BLaER1 treated with 17β-estradiol and CSF1 and Interleukin-3, amounts not matched to agents 10 nM and 100 nM (cell line): ENCODE measurements around the gene IQCM.

Source experiments
- H3K27ac ChIP-seq, 11 experiments: shearing (Covaris generic); formaldehyde crosslinking; 2 replicates each; pipeline ENCODE4 v1.8.1; 2022
- H3K27me3 ChIP-seq, 11 experiments: shearing (Covaris generic); formaldehyde crosslinking; 2 replicates each; pipeline ENCODE4 v1.8.1; 2022
- H3K36me3 ChIP-seq, 11 experiments: shearing (Covaris generic); formaldehyde crosslinking; 2 replicates each; pipeline ENCODE4 v1.8.1; 2022
- H3K4me1 ChIP-seq, 10 experiments: shearing (Covaris generic); formaldehyde crosslinking; 2 replicates each; pipeline ENCODE4 v1.8.1; 2022
- H3K4me2 ChIP-seq, 11 experiments: shearing (Covaris generic); formaldehyde crosslinking; 2 replicates each; pipeline ENCODE4 v1.8.1; 2022
- H3K4me3 ChIP-seq, 10 experiments: shearing (Covaris generic); formaldehyde crosslinking; 2 replicates each; pipeline ENCODE4 v1.8.1; 2022
- H3K9ac ChIP-seq, 11 experiments: shearing (Covaris generic); formaldehyde crosslinking; 2 replicates each; pipeline ENCODE4 v1.8.1; 2022
- H3K9me3 ChIP-seq, 11 experiments: shearing (Covaris generic); formaldehyde crosslinking; replicated peaks in 1 of 11; 2 replicates each; pipeline ENCODE4 v1.8.1; 2022
- H4K20me1 ChIP-seq, 11 experiments: shearing (Covaris generic); formaldehyde crosslinking; 2 replicates each; pipeline ENCODE4 v1.8.1; 2022
- Cebpa-rat ChIP-seq, 11 experiments: shearing (Covaris generic); IDR thresholded peaks; 2 replicates each; pipeline ENCODE4 v1.8.1; 2022

Gene IQCM, protein sequence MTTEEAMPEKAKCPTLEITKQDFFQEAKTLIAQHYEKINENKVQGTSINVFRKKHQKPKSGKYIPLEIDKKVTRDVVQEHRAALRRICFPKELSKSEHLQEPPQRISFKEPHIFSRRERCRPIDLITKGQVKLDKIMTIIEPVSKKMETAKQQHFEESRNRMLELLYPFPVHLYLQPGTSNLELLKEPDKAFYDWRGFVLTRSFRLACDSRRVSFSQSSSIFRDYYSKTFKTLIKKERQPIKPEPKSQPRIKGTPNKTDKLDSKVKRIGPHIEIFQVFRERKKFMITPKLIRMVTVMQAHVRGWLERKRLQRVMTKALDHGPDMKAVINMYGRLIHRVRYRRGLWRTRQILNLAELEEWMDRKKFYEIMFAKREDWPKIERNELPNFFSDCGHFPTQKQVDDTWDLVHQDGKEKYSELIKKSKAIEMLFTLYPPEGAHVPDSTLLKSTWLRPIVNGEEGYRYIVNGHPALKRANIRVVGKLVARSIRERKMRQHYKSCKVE

DNA sequence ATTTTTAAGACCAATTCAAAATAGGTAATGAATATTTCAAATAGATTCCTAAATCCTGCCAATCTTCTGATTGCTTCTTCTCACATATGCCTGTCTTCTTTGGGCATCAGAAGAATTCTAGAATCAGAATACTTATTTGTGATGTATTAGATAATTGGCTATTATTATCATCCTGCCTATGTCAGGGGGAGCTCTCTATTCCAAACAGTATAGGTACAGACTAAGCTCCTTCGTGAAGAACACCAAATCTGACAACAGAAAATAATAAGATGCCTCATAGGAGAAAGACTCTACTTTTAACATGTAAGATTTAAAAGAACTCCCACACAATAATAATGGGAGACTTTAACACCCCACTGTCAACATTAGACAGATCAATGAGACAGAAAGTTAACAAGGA lies at the start of gene IQCM:
IQCM (minus strand) TSS at position 101 of the 400 bp plus-strand sequence. CDS start 73,152 bp downstream, outside the sequence.
- Histone ChIP-seq H3K36me3 (no peaks in the 10 kb centered on the region), H3K9ac (no peak within 1 kb of the TSS), H3K27me3 (no peaks in the 10 kb centered on the region), H3K27ac (no peak within 1 kb of the TSS), H3K4me1 (no peaks in the 10 kb centered on the region), H3K4me3 (no peak within 1 kb of the TSS), H3K4me2 (no peak within 1 kb of the TSS), H3K9me3 (no peaks in the 10 kb centered on the region), H4K20me1 (no peaks in the 10 kb centered on the region)
- TF ChIP-seq Cebpa-rat (IDR thresholded peaks at IDR 0.05), result no peak

DNA sequence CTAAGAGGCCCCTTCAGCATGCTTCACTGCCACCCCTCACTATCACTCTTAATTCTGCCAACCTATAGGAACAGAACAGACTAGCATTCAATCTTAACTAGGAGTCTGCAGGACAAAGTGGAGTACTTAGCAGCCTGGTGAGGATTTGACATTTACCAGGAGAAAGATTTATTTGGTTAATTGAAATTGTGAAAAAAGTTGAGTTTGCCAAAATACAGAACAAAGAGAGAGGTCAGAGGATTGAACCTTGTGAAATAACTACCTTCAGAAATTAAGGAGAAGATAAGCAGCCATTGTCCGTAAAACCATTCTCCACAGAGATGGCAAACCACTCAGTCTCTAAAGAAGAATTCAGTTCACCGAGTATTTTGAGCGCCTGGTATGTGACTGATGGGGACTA lies 41.8 kb upstream of the IQCM start:
- no peak overlapping the region for H3K4me3 ChIP-seq
- no peak for TF ChIP-seq Cebpa-rat (IDR thresholded peaks at IDR 0.05)
- H3K9ac ChIP-seq, result no peak overlapping the region
- H3K27me3 ChIP-seq, result no peaks in the 10 kb centered on the region
- no peaks in the 10 kb centered on the region for H3K36me3 ChIP-seq
- H4K20me1 ChIP-seq, result no peaks in the 10 kb centered on the region
- H3K4me2 ChIP-seq, result no peak overlapping the region
- no peak overlapping the region for H3K27ac ChIP-seq
- H3K4me1 ChIP-seq, result no peaks in the 10 kb centered on the region
- peaks cover 0 to 9% (median 0%) of the 10 kb centered on the region in 11 experiments; a peak in 5 of 22 replicates for H3K9me3 ChIP-seq

DNA sequence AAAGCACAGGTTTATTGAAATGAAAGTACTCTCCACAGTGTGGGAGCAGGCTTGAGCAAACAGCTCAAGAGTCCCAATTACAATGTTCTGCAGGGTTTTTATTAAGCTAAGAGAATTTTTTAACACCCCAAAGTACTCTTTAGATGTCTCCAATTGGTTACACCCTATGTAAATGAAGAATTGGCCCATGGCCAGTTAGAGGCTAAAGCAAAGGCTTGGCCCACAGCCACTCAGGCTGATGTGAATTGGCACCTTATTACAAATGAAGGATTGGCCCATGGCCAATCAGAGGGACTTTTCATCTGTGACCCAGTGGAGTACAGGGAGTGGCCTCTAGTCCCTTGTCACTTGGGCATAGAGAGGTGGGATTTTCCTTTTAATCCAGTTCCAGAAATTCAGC lies 30.1 kb upstream of the IQCM start:
- no peak for TF ChIP-seq Cebpa-rat (IDR thresholded peaks at IDR 0.05)
- Histone ChIP-seq H3K4me3 (no peak overlapping the region), H3K4me2 (no peak overlapping the region), H3K27ac (no peak overlapping the region), H3K36me3 (no peaks in the 10 kb centered on the region), H3K27me3 (no peaks in the 10 kb centered on the region), H3K4me1 (no peaks in the 10 kb centered on the region), H3K9me3 (peaks cover 0 to 5% (median 0%) of the 10 kb centered on the region in 11 experiments; a peak in 1 of 22 replicates), H3K9ac (no peak overlapping the region), H4K20me1 (no peaks in the 10 kb centered on the region)

DNA sequence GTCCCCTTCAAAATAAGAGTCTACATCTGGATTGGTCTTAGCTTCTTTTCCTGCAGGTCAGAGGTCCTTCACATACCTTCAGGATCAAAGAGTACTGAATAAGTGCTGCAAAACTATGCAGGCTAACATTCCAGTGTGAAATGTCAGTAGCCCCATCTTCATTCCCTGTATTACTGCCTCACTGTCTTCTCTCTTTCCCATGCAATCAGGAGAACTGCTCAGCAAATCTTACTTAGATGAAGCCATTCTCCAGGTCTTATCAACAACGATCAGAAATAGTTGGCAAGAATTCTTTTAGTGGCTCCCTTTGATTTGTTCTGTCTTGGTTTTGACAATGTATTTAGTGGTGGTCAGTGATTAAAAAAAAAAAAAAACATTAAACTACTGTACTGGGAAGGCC lies 26.0 kb upstream of the IQCM start:
- Histone ChIP-seq H3K4me3 (no peak overlapping the region), H3K27ac (no peak overlapping the region), H3K27me3 (no peaks in the 10 kb centered on the region), H3K9me3 (peaks cover 0 to 5% (median 0%) of the 10 kb centered on the region in 11 experiments; a peak in 1 of 22 replicates), H4K20me1 (no peaks in the 10 kb centered on the region), H3K36me3 (no peaks in the 10 kb centered on the region), H3K9ac (no peak overlapping the region), H3K4me1 (no peaks in the 10 kb centered on the region), H3K4me2 (no peak overlapping the region)
- TF ChIP-seq Cebpa-rat (IDR thresholded peaks at IDR 0.05), result no peak

DNA sequence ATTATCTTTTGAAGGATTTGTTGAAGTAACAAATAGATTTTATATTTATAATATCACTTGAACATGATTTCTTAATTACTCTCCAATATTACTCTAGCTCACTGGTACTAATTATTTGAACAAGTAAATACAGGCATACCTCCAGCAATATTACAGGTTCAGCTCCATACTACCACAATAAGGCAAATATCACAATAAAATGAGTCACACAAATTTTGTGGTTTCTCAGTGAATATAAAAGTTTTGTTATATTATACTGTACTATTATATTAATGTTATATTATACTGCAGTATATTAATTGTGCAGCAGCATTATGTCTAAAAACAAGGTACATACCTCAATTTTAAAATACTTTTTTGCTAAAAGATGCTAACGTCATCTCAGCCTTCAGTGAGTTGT lies 22.4 kb upstream of the IQCM start:
- TF ChIP-seq Cebpa-rat (IDR thresholded peaks at IDR 0.05), result no peak
- no peak overlapping the region for H3K9ac ChIP-seq
- no peaks in the 10 kb centered on the region for H3K27me3 ChIP-seq
- no peaks in the 10 kb centered on the region for H3K36me3 ChIP-seq
- H4K20me1 ChIP-seq, result no peaks in the 10 kb centered on the region
- H3K4me2 ChIP-seq, result no peak overlapping the region
- H3K9me3 ChIP-seq, result no peaks in the 10 kb centered on the region
- H3K4me1 ChIP-seq, result no peaks in the 10 kb centered on the region
- no peak overlapping the region for H3K27ac ChIP-seq
- no peak overlapping the region for H3K4me3 ChIP-seq

DNA sequence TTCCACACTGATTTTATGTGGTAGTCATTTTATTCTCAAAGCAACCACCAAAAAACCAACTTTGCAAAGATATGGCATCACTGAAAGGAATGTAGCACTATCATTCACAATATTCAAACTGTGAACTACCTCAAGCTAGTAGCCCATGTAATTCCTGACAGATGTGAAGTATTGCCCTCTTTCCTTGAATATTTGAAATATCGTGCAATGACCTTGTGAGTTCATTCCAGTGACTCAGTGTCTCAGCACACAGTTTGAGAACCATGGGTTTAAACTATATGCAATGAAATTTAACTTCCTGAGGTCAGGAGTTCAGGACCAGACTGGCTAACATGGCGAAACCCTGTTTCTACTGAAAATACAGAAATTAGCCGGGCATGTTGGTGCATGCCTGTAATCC lies 20.9 kb upstream of the IQCM start:
- Histone ChIP-seq H3K9ac (no peak overlapping the region), H3K27ac (no peak overlapping the region), H3K36me3 (no peaks in the 10 kb centered on the region), H3K9me3 (no peaks in the 10 kb centered on the region), H3K4me3 (no peak overlapping the region), H3K27me3 (no peaks in the 10 kb centered on the region), H4K20me1 (no peaks in the 10 kb centered on the region), H3K4me1 (no peaks in the 10 kb centered on the region), H3K4me2 (no peak overlapping the region)
- no peak for TF ChIP-seq Cebpa-rat (IDR thresholded peaks at IDR 0.05)

DNA sequence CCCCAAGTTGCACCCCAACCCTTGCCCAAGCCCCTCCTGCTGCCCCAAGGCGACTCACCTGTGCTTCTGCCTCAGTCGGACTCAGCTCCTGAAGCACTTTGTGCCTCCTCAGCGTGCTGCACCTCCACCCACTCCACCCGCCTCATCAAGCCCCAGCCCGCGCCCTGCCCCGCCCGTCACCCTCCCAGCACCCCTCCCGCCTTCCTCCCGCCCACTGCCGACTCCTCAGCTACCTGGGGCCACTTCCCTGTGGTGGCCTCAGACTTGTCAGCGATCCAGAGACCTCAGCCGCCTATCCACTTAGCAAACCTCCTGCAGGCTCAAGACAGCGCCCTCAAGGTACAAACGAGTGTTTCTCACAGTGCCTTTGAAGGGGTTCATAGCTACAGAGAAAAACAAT lies 19.6 kb upstream of the IQCM start:
- Histone ChIP-seq H3K4me2 (no peak overlapping the region), H3K4me3 (no peak overlapping the region), H3K9me3 (no peaks in the 10 kb centered on the region), H3K4me1 (no peaks in the 10 kb centered on the region), H3K27me3 (no peaks in the 10 kb centered on the region), H4K20me1 (no peaks in the 10 kb centered on the region), H3K9ac (no peak overlapping the region), H3K36me3 (no peaks in the 10 kb centered on the region), H3K27ac (no peak overlapping the region)
- TF ChIP-seq Cebpa-rat (IDR thresholded peaks at IDR 0.05), result no peak

DNA sequence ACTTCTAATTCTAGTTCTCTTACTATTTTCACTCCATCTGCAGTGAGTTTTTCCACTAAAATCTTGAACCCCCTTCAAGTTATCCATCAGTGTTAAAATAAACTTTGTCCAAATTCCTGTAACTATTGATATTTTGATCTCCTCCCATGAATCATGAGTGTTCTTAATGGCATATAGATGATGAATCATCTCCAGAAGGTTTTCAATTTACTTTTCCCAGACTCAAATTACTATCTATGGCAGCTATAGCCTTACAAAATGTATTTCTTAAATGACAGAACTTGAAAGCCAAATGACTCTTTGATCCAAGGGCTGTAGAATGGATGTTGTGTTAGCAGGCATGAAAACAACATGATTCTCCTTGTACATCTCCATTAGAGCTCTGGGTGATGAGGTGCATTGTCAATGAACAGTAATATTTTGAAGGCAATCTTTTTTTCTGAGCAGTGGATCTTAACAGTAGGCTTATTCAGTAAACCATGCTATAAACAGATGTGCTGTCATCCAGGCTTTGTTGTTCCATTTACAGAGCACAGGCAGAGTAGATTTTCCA lies 16.1 kb upstream of the IQCM start:
- Histone ChIP-seq H3K4me2 (no peak overlapping the region), H3K4me1 (no peaks in the 10 kb centered on the region), H3K4me3 (no peak overlapping the region), H3K9me3 (no peaks in the 10 kb centered on the region), H4K20me1 (no peaks in the 10 kb centered on the region), H3K36me3 (no peaks in the 10 kb centered on the region), H3K27me3 (no peaks in the 10 kb centered on the region), H3K9ac (no peak overlapping the region), H3K27ac (no peak overlapping the region)
- no peak for TF ChIP-seq Cebpa-rat (IDR thresholded peaks at IDR 0.05)

DNA sequence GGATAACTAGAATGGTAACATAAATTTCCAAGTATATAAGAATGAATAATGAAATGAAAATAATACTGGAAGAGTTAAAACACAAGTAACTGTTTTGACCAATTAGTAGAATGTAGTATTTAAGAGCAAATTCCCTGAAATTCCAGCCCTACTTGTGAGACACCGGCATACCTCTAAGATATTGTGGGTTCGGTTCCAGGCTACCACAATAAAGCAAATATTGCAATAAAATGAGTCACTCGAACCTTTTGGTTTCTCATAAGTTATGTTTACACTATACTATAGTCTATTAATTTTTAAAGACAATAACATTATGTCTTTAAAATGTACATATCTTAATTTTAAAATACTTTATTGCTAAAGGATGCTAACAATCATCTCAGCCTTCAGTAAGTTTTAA lies 15.2 kb upstream of the IQCM start:
- Histone ChIP-seq H4K20me1 (no peaks in the 10 kb centered on the region), H3K36me3 (no peaks in the 10 kb centered on the region), H3K4me3 (no peak overlapping the region), H3K4me1 (no peaks in the 10 kb centered on the region), H3K27ac (no peak overlapping the region), H3K9ac (no peak overlapping the region), H3K9me3 (no peaks in the 10 kb centered on the region), H3K27me3 (no peaks in the 10 kb centered on the region), H3K4me2 (no peak overlapping the region)
- no peak for TF ChIP-seq Cebpa-rat (IDR thresholded peaks at IDR 0.05)

DNA sequence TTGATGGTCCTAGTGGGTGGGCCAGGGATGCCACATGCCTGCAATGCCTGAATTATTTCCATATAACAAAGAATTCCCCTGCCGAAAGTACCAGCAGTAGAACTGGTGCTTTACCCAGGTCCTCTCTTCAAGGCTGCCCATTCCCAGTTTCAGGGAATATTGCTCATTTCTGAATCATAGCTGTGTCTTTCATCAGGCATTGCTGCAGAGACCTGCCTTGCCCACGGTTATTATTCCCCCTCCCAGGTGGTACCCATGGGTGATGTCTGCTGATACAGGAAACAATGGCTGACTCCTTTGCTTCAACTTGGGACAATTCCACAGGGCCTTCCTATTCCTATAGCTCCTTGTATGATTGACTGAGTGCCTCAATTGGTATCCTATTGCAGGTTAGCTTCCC lies 9.7 kb upstream of the IQCM start:
- H3K4me1 ChIP-seq, result no peaks in the 10 kb centered on the region
- TF ChIP-seq Cebpa-rat (IDR thresholded peaks at IDR 0.05), result no peak
- H3K9ac ChIP-seq, result no peak overlapping the region
- no peak overlapping the region for H3K4me2 ChIP-seq
- H3K27ac ChIP-seq, result no peak overlapping the region
- no peaks in the 10 kb centered on the region for H3K27me3 ChIP-seq
- H4K20me1 ChIP-seq, result no peaks in the 10 kb centered on the region
- no peaks in the 10 kb centered on the region for H3K9me3 ChIP-seq
- H3K4me3 ChIP-seq, result no peak overlapping the region
- no peaks in the 10 kb centered on the region for H3K36me3 ChIP-seq
